Amniotic epithelial cell (primary cell): ENCODE results near the gene DDX5.
A peak's percentile ranks its signal among the peaks of the same experiment; 100 is the strongest.
"Not testable (repeated sequence)": the region's sequence is repeated elsewhere in the genome, so short reads cannot be mapped to it uniquely, and the experiment has no call there.

ENCODE experiments used
- DNase-seq: peaks from one replicate; pipeline ENCODE4 v3.0.0-alpha.2; 2010; ENCODE audit warnings: low read depth

The DDX5 gene

DNA sequence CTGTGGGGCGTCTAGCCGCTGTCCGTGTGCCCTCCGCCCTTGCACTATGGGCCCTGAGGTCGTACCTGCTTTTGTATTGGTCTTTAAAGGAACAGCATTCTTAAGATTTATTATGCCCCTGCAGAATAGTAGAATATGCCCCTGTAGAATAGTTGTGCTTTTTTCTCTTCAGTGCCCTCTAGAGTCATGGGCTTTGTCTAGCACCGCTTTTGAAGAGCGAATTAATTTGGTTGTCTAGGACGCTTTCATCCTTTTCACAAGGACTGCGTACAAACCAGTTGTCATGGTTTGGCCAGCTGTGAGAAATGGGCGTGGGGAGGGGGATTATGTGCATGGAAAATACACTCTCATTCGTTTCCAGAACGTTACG is 1.3 kb upstream of the DDX5 start:
- DNase-seq: peak; percentile 78

DNA sequence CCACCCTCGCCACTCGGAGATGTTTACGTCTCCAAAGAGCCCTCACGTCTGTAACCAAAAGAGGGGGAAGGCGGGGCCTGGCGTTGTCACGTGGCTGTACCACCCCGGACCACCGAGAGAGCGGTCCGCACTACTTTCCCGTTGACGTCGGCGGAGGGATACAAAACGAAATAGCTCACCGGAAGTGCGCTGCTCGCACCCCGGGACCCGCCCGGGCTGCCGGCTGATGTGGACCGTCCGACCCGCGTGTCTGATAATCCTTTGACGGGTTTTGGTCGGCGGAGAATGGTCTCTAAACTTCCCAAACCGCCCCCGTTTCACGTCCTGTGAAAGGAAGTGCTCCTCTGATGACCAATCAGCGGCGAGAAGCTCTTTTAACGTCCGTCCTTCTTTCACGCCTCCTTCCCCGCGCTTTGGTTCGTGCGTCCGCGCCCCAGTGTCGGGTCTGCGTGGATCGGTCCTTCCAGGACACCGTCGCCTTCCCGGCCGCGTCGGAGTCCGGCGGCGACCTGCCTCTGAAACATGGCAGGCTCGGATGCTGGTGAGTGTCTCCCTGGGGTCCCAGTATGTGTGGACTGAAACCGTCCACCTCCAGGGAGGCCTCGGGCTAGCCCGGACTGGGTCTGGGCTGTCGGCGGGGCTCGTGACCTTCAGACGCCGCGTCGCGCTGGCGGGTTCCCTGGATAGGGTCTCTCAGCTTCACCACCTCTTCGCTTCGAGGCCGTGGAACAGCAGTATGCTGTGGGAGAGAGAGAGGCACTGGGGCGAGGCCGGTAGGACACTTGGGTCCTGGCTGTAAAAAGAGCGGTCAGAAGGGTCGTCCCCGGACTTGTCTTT is 705 bp upstream of the DDX5 start, which contains the start of gene CEP95:
Gene CEP95, plus strand, starts transcription at position 402 of the 837 bp plus-strand sequence. Its CDS starts 121 bp downstream, at position 523.
- DNase-seq: peak; percentile 98

DNA sequence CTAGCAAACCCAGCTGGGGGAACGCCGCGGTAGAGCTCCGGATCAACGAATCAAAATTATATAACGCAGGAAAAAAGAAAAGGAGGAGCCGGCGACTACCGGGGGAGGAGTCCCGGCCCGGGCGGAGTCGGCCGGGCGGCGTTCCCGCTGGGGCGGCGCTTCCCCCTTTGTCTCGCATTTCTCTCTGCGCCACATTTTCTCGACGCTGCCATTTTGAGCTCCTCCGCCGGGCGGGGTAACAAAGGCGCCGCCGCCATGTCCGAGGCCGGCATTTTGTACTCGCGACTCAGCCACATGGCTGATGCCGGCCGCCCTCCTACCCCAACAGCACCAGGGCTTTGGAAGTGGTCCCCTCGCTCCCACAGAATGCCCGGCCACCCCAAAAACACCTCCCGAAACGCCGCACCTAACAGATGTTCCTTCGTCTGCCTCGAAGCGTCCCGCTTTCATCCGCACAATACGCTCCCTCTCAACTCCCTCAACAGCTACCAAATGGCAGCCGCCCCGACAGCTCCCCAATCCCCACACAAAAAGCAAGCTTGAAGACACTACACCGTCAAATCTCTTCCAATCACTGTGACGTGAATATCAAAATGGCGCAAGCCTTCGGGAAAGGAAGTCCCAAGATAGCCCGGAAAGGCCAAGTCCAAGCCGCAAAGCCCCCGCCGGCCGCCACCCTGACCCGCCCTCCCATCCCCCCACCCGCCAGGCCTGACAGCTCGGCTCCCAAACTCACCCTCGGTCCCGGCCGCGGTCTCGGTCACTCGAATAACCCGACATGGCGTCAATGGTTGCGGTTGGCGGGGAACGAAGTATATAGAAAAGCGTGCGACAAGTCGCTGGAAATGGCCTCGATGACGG is 519 bp downstream of the DDX5 start:
- DNase-seq: peak; percentile 83

DNA sequence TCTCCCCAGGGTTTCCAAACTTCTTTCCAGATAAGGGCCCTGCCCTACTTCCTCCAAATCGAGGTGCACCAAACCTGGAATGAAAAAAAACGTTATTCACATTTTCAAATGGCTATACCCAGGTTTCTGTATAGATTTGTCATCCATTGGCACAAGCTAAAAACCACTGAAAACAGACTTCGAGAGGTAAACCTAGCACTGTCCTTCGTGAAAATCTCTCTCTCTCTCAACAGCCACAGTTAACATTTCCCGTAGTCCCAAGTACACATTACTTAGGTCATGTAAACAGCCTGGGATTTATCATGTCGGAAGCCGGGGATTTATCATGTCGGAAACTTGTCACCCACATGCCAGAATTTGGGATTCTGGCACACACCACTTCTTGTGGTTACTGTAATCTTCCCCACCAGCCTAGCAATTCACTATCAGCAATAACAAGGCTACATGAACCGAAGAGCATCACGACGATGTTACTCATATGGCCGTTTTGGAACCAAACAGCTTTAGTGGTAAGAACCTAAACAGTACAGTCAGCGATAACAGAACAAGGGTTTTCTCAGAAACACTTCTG is 1.2 kb downstream of the DDX5 start:
- DNase-seq: peak; percentile 87

DNA sequence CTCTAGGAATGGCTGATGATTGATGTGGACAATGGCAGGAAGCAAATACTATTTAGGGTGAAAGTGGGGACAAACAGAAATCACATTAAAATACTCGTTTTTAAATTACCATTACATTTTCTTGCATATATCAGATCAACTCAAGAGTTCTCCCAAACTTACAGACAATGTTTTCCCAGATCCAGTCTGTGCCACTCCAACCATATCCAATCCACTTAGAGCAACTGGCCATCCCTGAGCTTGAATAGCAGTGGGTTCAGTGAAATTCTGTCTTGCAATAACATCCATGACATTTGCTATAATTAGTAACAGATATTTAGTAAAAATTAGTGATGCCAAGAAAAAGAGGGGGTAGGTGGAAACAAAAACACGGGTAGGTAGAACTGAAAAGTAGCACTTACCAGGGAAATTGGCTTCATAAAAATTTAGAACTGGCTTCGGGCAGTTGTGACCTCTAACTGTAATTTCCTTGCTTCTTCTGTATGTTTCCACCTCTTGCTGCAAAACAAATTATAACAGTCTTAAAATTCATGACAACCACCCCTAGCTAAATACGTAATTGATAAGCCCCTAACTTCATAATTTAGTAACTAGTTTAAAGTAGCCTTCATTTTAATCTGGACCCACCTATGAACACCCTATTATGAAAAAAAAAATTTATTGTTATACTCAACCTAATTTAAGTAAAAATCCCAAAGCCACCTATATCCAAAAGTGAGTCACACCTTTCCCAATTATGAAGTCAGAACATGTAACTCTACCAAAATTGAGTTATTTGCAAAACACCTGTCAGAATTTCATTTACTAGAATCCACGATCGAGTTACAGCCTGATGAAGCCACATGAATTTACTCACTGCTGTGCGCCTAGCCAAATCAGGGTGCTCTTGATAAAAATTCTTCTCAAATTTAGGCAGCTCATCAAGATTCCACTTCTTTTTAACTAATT is 2.0 kb downstream of the DDX5 start:
- no peak for DNase-seq

DNA sequence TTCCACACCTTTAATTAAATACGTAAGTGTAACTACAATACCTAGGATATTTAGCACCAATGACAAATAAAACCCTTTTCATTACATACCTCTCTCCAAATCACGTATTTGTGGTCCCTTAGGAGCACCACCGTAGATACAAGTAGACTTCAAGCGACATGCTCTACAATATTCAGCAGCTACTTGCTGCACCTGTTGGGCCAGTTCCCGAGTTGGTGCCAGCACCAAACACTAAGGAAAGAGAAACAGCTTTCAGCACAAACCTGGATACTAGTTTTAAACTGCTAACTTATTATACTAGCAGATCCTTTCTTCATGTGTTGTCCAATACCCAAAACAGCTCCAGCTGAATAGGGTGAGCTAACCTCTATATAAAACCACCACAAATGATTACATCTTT is 2.7 kb downstream of the DDX5 start:
- DNase-seq: no peak

DNA sequence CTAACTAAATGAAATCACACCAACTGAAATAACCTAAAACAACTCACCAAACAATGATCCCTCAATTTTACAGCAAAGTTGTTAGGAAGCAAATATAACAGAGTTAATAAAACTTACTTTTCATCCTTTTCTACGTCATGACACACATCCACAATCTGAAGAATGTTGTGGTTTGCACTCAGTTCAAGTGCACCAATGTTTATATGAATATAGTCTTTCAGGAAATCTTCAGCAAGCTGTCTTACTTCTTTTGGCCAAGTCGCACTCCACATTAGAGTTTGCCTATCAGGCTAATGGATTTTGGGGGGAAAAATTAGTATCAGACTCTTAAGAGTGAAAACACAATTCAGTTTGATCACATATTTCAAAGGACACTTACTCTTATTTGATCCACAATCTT is 3.3 kb downstream of the DDX5 start:
- peak; percentile 46 for DNase-seq

DNA sequence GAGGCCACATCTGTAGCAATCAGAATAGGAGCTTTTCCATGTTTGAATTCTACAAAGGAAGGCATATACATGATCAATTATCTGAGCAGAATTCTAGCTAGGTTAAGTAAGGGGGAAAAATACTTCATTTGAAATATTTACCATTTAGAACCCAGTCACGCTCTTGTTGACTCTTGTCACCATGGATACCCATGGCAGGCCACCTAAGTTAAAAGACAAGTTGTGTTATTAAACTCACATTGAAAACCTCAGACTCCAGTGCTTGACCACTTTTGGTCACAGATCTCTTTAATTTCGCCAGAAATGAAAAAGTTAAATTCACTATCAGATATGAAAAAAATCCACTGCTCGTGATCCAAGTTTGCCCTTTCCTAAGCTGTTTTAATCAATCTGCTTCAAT is 4.1 kb downstream of the DDX5 start:
- DNase-seq: no peak

DNA sequence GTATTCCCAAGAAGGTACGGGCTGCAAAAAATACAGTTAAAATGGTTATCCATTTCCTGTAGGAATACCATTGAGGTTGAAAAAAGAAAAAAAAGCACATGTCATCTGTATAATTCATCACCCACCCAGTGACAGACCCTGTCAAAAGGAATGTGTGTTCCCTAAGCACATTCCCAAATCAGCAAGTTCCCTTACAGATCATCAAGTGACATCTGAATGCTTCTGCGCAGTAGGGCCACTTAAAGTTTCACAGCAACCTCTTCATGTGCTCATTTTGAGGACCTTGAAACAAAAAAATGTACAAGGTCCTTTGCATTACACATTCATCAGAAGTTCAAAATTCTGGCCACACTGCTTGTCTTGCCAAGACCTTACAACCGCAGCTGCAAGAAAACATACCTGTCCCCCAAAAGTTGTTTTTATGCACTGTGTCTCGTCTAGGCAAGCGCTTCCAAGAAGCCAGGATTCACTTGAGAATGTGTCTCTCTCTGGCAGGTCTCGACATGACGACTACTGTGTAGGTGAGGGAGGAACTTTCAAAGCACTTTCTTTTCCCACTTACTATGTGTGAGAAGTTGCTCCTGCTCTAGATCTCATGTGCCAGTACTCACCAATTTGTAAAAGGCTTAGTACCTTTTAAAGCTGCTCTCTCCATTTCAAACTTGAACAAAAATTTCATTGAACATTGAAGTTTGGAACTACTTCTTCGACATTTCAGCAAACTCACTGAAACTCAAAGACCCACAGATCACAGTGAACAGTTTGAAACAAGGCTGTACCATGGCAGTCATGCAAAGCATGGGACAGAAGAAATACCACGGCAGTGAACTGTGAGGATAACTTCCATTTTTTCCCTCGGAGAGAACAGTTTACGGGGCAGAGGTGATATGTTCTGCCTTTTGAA is 5.0 kb downstream of the DDX5 start:
- DNase-seq: no peak

DNA sequence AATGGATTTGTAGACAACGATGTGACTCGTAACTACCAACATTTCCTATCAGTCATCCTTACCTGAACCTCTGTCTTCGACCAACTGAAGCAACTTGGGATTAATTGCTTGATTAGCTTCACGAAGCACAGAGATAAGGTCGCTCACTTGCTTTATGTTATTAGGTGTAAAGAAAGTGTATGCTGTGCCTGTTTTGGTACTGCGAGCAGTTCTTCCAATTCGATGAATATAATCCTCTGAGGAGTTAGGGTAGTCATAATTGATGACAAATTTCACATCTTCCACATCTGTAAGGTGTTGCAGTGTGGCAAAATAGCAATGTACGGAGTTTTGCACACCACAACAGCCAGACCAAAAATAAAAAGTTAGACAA is 5.6 kb downstream of the DDX5 start:
- DNase-seq: no peak

DNA sequence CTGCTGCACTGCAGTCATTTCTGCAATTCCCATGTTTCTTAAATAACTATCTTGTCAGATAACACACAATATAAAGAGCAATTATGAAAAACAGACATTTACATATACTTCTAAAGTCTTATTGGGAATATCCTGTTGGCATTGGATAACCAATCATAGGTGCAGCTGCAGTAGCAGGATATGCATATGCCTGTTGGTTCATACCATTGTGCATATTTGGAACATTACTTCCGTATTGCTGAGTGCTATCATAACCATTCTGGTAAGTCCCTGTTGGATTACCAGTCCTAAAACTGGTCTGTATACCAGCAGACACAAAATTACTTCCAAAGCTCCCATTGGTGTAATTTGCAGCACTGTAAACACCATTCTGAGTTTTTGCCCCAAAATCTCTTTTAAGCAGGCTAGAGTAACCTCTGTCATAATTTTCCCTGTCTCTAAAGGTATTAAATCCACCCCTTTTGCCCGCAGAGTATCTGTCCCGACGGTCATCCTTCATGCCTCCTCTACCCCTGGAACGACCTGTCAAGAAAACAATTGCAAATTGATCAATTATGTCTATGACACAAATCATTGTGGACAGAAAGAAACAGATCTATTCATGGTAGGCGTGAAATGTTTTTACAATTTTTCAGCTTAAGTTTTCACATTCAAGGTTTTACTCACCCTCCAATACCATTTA is 6.1 kb downstream of the DDX5 start:
- DNase-seq: no peak

DNA sequence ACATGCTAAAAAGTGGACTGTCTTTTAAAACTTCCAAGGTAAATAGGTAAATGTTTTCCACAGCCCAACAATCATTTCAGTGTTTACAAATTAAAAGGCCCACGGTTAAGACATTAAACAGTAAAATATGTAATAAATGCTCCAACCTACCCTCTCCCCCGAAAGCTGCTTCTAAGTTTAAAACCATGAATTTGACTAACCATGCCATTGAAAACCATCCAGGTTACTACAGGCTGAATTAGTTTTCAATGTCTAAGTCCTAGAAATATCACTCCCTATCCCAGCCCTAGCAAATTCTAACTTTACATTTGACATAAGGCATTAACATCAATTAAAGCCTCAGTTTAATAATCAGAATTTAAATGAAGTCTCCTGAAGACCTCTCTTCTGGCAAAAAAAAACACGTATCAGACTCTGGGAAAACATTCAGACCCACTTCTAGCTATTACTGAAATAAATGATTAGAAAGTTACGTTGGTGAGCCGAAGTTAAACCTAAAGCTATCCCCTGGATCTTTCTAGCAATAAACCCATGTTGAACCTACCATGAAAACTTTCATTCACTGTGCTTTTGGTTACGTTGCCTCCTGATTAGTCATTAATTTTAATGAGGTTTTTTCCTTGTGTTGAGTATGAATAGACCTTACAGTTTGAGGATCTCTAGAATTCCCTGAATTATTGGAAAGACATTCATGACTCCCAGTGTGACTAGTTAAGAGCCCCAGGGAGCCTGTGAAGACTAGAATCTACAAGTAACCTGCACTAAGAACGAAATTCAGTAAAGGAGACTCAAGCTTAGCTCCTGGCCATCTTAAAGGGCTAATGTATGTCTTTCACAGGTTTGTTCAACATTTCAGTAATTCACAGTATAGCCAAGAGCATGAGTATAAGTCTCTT is 7.5 kb downstream of the DDX5 start:
- DNase-seq: no peak

DNA sequence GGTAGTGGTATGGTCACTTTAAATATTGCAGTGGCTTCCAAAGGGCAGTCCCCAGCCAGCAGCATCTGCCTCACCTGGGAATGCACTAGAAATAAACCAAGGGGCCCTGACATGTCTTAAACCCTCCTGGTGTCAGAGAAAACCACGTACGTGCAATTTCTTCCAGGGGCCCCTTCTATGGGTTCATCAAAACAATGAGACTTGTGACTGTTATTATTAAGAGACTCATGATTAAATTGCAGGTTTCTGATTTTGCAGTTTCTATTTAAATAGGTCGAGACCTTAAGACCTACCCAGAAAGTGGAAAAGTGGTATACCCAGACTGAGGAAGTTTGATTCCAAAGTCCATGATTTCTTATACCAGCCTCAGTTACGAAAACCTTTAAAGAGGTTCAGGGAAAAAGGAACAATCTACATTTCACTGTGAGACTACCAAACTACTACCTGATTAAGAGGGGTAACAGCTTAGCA is 8.5 kb downstream of the DDX5 start:
- no peak for DNase-seq

DNA sequence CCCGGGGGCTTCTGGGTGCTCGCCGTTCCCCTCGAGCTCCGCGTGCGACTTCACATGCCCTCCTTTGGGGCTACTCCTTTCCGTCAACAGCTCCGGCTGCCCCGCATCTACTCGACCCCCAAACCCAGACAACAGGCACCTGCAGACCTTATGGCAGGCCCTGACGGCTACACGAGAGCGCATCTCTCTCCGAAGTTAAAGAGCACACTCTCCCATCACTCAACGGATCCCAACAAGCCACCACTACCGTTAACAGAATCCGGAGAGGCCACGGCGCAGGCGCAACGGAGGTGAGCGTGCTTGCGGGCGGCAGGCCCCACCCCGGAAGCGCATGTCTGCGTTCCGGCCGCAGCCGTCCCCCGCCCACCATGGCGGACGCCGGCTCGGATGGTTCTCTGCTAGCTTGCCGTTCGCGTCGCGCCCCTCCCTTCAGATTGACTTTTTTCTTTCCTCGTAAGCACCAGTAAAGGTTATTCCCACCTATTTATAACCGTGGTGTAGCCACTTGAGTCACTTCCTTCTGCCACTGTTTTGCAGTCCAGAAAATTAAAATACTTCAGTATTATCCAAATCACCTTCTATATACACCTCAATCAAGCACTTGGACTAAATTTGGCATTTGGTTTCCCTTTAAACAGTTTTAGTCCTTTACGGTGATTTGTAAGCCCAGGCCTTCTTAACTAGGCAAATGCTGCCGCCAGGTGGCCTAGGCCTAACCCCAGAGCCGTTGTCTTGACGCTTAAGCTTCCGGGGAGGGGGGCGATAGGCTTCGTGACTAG is 9.1 kb downstream of the DDX5 start, which contains the start of gene POLG2:
Gene POLG2, minus strand, starts transcription at position 269 of the 779 bp plus-strand sequence. Its CDS starts 86 bp downstream, at position 183.
- DNase-seq: peak; percentile 89

DNA sequence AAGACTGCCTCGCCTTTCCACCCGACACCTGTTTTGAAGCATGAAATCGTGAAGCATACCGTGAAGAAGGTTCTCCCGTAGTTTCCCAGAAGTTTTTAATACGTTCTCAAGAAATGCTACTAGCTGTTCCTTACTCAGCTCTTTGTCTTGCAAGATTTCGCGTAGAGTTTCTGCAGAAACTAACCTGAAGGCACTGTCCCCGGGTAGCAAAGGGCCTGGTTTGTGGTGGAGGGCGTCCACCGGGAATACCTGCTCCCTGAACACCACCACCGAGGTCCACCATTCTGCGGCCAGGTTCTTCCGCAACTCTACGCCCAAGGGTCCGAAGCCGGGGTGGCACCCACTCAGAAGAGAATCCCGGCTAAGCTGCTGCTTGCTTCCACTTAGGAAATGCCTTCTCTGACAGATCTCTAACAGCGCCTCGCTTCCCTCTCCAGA is 9.7 kb downstream of the DDX5 start:
- no peak for DNase-seq

DNA sequence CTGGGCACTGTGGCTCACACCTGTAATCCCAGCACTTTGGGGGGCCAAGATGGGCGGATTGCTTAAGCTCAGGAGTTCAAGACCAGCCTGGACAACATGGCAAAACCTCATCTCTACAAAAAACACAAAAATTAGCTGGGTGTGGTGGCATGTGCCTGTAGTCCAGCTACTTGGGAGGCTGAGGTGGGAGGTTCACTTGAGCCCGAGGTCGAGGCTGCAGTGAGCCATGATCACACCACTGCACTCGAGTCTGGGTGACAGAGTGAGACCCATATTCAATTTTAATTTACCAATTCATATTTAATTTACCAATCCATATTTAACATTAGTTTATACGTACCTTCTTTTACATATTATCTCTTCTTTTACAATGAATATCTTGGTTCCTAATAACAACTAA is 10.8 kb downstream of the DDX5 start:
- not testable (repeated sequence) for DNase-seq

DNA sequence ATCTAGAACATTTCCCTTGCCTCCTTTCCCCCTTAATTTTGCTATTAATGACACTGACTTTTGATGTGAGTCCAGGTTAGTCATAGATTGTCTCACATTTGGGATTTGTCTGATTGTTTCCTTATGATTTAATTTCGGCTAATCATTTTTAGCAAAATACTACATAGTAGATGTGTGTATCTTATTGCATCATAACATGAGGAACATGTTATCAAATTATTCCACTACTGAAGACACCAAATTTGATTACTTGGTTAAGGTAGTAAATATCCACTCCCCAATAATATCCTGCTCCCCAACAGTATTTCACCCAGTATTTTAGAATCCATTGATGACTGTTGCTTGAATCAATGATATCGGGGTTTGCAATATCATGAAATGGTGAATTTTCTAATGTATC is 12.0 kb downstream of the DDX5 start:
- no peak for DNase-seq
